HepG2 (cell line): Measurements from ENCODE around the gene MFSD6. TPM values are rescaled to one million over a fixed set of nuclear protein-coding genes. Genes with fewer than 3 reads are reported as not detected.

Experiments
- HIC2 ChIP-seq: sonication (generic); formaldehyde crosslinking; IDR thresholded peaks from 2 replicates; pipeline ENCODE4 v1.9.0; 2022; ENCODE audit warnings: low read depth, missing genetic modification reagents
- NFE2L1 ChIP-seq: sonication (generic); formaldehyde crosslinking; IDR thresholded peaks from 2 replicates; pipeline ENCODE4 v1.4.0; 2020; ENCODE audit warnings: missing genetic modification reagents, mild to moderate bottlenecking, borderline replicate concordance
- POLR2G ChIP-seq: fragments of 200-400 bp; formaldehyde crosslinking; IDR thresholded peaks from 2 replicates; pipeline ENCODE4 v1.6.1; 2018; ENCODE audit warnings: mild to moderate bottlenecking, low read depth, low read length, moderate library complexity
- RAD51 ChIP-seq: fragments of 450-650 bp; IDR thresholded peaks from 2 replicates; pipeline ENCODE4 v1.6.1; 2016; ENCODE audit warnings: borderline replicate concordance
- SIX4 ChIP-seq: sonication (generic); formaldehyde crosslinking; IDR thresholded peaks from 2 replicates; pipeline ENCODE4 v1.4.0; 2020; ENCODE audit warnings: missing genetic modification reagents
- SMARCC2 ChIP-seq: fragments of 450-650 bp; IDR thresholded peaks from 2 replicates; pipeline ENCODE4 v1.6.1; 2017; ENCODE audit warnings: antibody characterized with exemption, mild to moderate bottlenecking
- TP53 ChIP-seq: sonication (generic); formaldehyde crosslinking; conservative IDR thresholded peaks from 2 replicates; pipeline ENCODE4 v1.4.0; 2020; ENCODE audit warnings: missing genetic modification reagents
- YEATS4 ChIP-seq: sonication (generic); formaldehyde crosslinking; IDR thresholded peaks from 2 replicates; pipeline ENCODE4 v1.4.0; 2020; ENCODE audit warnings: missing genetic modification reagents, borderline replicate concordance
- ZBTB37 ChIP-seq: sonication (generic); formaldehyde crosslinking; IDR thresholded peaks from 2 replicates; pipeline ENCODE4 v1.4.0; 2020; ENCODE audit warnings: mild to moderate bottlenecking, missing genetic modification reagents
- ZMYM4 ChIP-seq: sonication (generic); formaldehyde crosslinking; IDR thresholded peaks from 2 replicates; pipeline ENCODE4 v1.8.1; 2023; ENCODE audit warnings: mild to moderate bottlenecking, missing genetic modification reagents
- ZNF256 ChIP-seq: sonication (generic); formaldehyde crosslinking; conservative IDR thresholded peaks from 2 replicates; pipeline ENCODE4 v1.4.0; 2020; ENCODE audit warnings: missing genetic modification reagents
- ZNF510 ChIP-seq: sonication (generic); formaldehyde crosslinking; IDR thresholded peaks from 2 replicates; pipeline ENCODE4 v1.4.0; 2020; ENCODE audit warnings: low read depth, mild to moderate bottlenecking, missing genetic modification reagents
- ZNF564 ChIP-seq: sonication (generic); formaldehyde crosslinking; IDR thresholded peaks from 2 replicates; pipeline ENCODE4 v1.8.1; 2023; ENCODE audit warnings: mild to moderate bottlenecking, missing genetic modification reagents
- ZNF674 ChIP-seq: sonication (generic); formaldehyde crosslinking; IDR thresholded peaks from 2 replicates; pipeline ENCODE4 v1.5.0; 2020; ENCODE audit warnings: low read depth, mild to moderate bottlenecking, missing genetic modification reagents
- ZNF737 ChIP-seq: sonication (generic); formaldehyde crosslinking; IDR thresholded peaks from 2 replicates; pipeline ENCODE4 v1.5.0; 2020; ENCODE audit warnings: missing genetic modification reagents, mild to moderate bottlenecking, borderline replicate concordance
- ZNF850 ChIP-seq: sonication (generic); formaldehyde crosslinking; conservative IDR thresholded peaks from 2 replicates; pipeline ENCODE4 v1.9.0; 2021; ENCODE audit warnings: mild to moderate bottlenecking, missing genetic modification reagents
- ZSCAN31 ChIP-seq: sonication (generic); formaldehyde crosslinking; IDR thresholded peaks from 2 replicates; pipeline ENCODE4 v1.5.0; 2020; ENCODE audit warnings: low read depth, mild to moderate bottlenecking, missing genetic modification reagents
- polyA plus RNA-seq, 8 experiments: library from polyadenylated mRNA; depleted of rRNA in 3 of 8; stranded (reverse) in 7 of 8; unstranded in 1 of 8; fragments of >200 nt; fragmentation: Illumina TruSeq in 4 of 8; extraction: Trizol in 4 of 8; gene quantifications; 2 replicates each; pipeline versions ENCODE4 v1.2.1 to v1.2.3, GENCODE V29; 2011 to 2016; ENCODE audit warnings: low read depth in 4 of 8, missing spikeins in 1 of 8, mixed read lengths in 1 of 8; ENCODE audit not compliant: insufficient read depth in 1 of 8
- total RNA-seq, 5 experiments: library from RNA; depleted of rRNA; stranded (reverse); fragments of >200 nt; fragmentation: Illumina TruSeq; extraction: Trizol; gene quantifications; 2 replicates each; pipeline ENCODE4 v1.2.3, GENCODE V29; 2016; ENCODE audit warnings: low read depth in 1 of 5
- TF ChIP-seq, protein P1 (sequence below): sonication (generic); formaldehyde crosslinking; conservative IDR thresholded peaks from 2 replicates; pipeline ENCODE4 v1.4.0; 2020; ENCODE audit warnings: missing genetic modification reagents
- TF ChIP-seq, protein P2 (sequence below): sonication (generic); formaldehyde crosslinking; IDR thresholded peaks from 2 replicates; pipeline ENCODE4 v1.5.1; 2020; ENCODE audit warnings: mild to moderate bottlenecking, missing genetic modification reagents
- TF ChIP-seq, protein P3 (sequence below): sonication (generic); formaldehyde crosslinking; IDR thresholded peaks from 2 replicates; pipeline ENCODE4 v1.8.0; 2022; ENCODE audit warnings: missing genetic modification reagents, mild to moderate bottlenecking, moderate library complexity, borderline replicate concordance

Gene MFSD6
- total and polyA plus RNA-seq, 2 of the 13 experiments (the other 11 are each of a cell fraction or from before 2014, with no cell fraction given): 0.92 to 1.4 TPM

- TF ChIP-seq ZNF737 (peak; percentile 31; the same call in 1 of the 2 replicates), ZBTB37 (CRISPR knock-in tag) (no peak), ZNF256 (CRISPR knock-in tag) (no peak), NFE2L1 (no peak), SMARCC2 (no peak), HIC2 (CRISPR knock-in tag) (peak; percentile 82; the same call in 1 of the 2 replicates), ZMYM4 (no peak), ZSCAN31 (CRISPR knock-in tag) (no peak), YEATS4 (CRISPR knock-in tag) (no peak), ZNF510 (no peak; the same call in 1 of the 2 replicates), SIX4 (CRISPR knock-in tag) (no peak), ZNF674 (CRISPR knock-in tag) (no peak), TP53 (no peak), RAD51 (no peak), ZNF850 (CRISPR knock-in tag) (no peak), POLR2G (no peak), ZNF564 (CRISPR knock-in tag) (peak; percentile 35; the same call in 1 of the 2 replicates)
- TF ChIP-seq, protein P1, sequence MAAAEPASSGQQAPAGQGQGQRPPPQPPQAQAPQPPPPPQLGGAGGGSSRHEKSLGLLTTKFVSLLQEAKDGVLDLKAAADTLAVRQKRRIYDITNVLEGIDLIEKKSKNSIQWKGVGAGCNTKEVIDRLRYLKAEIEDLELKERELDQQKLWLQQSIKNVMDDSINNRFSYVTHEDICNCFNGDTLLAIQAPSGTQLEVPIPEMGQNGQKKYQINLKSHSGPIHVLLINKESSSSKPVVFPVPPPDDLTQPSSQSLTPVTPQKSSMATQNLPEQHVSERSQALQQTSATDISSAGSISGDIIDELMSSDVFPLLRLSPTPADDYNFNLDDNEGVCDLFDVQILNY: no peak
- TF ChIP-seq, protein P2, sequence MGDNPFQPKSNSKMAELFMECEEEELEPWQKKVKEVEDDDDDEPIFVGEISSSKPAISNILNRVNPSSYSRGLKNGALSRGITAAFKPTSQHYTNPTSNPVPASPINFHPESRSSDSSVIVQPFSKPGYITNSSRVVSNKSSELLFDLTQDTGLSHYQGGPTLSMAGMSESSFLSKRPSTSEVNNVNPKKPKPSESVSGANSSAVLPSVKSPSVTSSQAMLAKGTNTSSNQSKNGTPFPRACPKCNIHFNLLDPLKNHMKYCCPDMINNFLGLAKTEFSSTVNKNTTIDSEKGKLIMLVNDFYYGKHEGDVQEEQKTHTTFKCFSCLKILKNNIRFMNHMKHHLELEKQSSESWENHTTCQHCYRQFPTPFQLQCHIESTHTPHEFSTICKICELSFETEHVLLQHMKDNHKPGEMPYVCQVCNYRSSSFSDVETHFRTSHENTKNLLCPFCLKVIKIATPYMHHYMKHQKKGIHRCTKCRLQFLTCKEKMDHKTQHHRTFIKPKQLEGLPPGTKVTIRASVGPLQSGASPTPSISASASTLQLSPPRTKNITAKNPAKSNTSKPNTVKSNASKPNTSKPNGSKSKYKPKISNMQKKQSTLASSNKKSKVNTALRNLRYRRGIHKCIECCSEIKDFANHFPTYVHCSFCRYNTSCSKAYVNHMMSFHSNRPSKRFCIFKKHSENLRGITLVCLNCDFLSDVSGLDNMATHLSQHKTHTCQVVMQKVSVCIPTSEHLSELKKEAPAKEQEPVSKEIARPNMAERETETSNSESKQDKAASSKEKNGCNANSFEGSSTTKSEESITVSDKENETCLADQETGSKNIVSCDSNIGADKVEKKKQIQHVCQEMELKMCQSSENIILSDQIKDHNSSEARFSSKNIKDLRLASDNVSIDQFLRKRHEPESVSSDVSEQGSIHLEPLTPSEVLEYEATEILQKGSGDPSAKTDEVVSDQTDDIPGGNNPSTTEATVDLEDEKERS (CRISPR knock-in tag): peak; percentile 16; the same call in 1 of the 2 replicates
- TF ChIP-seq, protein P3, sequence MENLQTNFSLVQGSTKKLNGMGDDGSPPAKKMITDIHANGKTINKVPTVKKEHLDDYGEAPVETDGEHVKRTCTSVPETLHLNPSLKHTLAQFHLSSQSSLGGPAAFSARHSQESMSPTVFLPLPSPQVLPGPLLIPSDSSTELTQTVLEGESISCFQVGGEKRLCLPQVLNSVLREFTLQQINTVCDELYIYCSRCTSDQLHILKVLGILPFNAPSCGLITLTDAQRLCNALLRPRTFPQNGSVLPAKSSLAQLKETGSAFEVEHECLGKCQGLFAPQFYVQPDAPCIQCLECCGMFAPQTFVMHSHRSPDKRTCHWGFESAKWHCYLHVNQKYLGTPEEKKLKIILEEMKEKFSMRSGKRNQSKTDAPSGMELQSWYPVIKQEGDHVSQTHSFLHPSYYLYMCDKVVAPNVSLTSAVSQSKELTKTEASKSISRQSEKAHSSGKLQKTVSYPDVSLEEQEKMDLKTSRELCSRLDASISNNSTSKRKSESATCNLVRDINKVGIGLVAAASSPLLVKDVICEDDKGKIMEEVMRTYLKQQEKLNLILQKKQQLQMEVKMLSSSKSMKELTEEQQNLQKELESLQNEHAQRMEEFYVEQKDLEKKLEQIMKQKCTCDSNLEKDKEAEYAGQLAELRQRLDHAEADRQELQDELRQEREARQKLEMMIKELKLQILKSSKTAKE (CRISPR knock-in tag): no peak
Observed at GRCh38 chr2:190533968-190534309, 125.8 kb downstream of the MFSD6 start (continued).
